Peyer's patch (tissue), 4 donors: ENCODE measurements around the gene HSPA4. TPM values are rescaled to one million over a fixed set of nuclear protein-coding genes. Genes with fewer than 3 reads are reported as not detected.

Experiments used
- DNase-seq, 3 donors: peaks; one replicate each; pipeline ENCODE4 v3.0.0-alpha.2; 2017 to 2019
- H3K27ac ChIP-seq, 4 donors: fragments of 200-600 bp; sonication (generic); one replicate each; pipeline ENCODE4 v1.5.1; 2016 to 2019
- H3K27me3 ChIP-seq, 2 donors: fragments of 200-600 bp; sonication (generic); one replicate each; pipeline ENCODE4 v1.5.1; 2019
- H3K36me3 ChIP-seq, 3 donors: fragments of 200-600 bp; sonication (generic); one replicate each; pipeline ENCODE4 v1.5.1; 2016 to 2019
- H3K4me1 ChIP-seq, 4 donors: fragments of 200-600 bp; sonication (generic); one replicate each; pipeline ENCODE4 v1.5.1; 2016 to 2019
- H3K4me3 ChIP-seq, 4 donors: fragments of 200-600 bp; sonication (generic); 1 replicate in 3 of 4; 2 replicates in 1 of 4; pipeline ENCODE4 v1.5.1; 2016 to 2019; ENCODE audit warnings: mild to moderate bottlenecking in 1 of 4
- H3K9me3 ChIP-seq, 4 donors: fragments of 200-600 bp; sonication (generic); one replicate each; pipeline ENCODE4 v1.5.1; 2016 to 2019; ENCODE audit warnings: mild to moderate bottlenecking in 1 of 4
- POLR2A ChIP-seq, 2 donors: fragments of 450-650 bp; IDR thresholded peaks; one replicate each; pipeline ENCODE4 v1.5.1; 2017; ENCODE audit warnings: antibody characterized with exemption in 2 of 2, mild to moderate bottlenecking in 2 of 2, moderate library complexity in 2 of 2
- total RNA-seq, 4 donors: library from RNA; depleted of rRNA; stranded (reverse); fragments of >200 nt; gene quantifications; one replicate each; pipeline ENCODE4 v1.1.0, GENCODE V29; 2016
- TF ChIP-seq, protein P1 (sequence below), 6 experiments: fragments of 450-650 bp in 4 of 6; fragments of 200-600 bp in 2 of 6; sonication (generic) in 1 of 6; IDR thresholded peaks; one replicate each; pipeline ENCODE4 v1.5.1; 2017 to 2019; ENCODE audit warnings: antibody characterized with exemption in 6 of 6, mild to moderate bottlenecking in 3 of 6, moderate library complexity in 1 of 6

Gene HSPA4
- total RNA-seq, 4 donors from 2014 or later = 18.0 to 78.4 (median 41.4) TPM

DNA sequence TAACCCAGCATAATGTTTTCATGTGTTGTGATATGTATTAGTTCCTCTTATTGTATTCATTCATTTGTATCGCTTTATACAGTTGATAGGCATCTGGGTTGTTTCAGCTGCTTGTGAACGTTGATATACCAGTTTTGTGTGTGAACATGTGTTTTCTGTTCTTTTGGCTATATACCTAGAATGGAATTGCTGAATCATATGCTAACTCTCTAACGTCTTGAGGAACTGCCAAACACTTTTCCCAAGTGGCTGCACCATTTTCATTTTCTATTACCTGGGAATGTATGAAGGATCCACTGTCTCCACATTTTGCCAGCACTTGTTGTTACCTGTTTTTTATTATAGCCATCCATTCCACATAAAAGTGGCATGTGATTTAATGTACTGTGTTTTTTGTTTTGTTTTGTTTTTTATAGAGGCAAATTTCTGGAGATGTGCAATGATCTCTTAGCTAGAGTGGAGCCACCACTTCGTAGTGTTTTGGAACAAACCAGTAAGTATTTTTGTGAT lies 34.6 kb downstream of the HSPA4 start:
- H3K27ac ChIP-seq = no peak overlapping the region
- DNase-seq = no peak
- H3K27me3 ChIP-seq = no peaks in the 10 kb centered on the region
- no peak overlapping the region for H3K4me3 ChIP-seq
- no peaks in the 10 kb centered on the region for H3K9me3 ChIP-seq
- no peak for TF ChIP-seq POLR2A (IDR thresholded peaks at IDR 0.05)
- TF ChIP-seq, protein P1, sequence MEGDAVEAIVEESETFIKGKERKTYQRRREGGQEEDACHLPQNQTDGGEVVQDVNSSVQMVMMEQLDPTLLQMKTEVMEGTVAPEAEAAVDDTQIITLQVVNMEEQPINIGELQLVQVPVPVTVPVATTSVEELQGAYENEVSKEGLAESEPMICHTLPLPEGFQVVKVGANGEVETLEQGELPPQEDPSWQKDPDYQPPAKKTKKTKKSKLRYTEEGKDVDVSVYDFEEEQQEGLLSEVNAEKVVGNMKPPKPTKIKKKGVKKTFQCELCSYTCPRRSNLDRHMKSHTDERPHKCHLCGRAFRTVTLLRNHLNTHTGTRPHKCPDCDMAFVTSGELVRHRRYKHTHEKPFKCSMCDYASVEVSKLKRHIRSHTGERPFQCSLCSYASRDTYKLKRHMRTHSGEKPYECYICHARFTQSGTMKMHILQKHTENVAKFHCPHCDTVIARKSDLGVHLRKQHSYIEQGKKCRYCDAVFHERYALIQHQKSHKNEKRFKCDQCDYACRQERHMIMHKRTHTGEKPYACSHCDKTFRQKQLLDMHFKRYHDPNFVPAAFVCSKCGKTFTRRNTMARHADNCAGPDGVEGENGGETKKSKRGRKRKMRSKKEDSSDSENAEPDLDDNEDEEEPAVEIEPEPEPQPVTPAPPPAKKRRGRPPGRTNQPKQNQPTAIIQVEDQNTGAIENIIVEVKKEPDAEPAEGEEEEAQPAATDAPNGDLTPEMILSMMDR (IDR thresholded peaks at IDR 0.05) = no peak
- no peaks in the 10 kb centered on the region for H3K4me1 ChIP-seq
- peaks cover 0 to 59% (median 3%) of the 10 kb centered on the region in 3 donors for H3K36me3 ChIP-seq

DNA sequence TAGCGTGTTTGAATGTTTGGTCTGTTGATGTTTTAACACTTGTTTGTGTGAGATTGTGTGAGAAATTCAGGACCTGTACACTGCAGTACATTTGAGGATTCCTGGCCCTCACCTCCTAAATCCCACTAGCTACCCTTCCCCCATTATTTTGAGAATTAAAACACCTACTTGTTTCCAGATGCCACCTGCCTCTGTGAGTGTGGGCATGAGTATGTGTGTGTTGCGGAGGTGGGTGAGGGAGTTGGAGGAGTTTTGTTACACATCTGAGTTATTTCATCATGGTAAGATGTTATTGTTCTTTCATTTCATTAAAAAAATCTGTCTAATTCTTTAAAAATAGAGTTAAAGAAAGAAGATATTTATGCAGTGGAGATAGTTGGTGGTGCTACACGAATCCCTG lies 36.3 kb downstream of the HSPA4 start:
- H3K36me3 ChIP-seq = peaks cover 0 to 65% (median 3%) of the 10 kb centered on the region in 3 donors
- H3K9me3 ChIP-seq = no peaks in the 10 kb centered on the region

DNA sequence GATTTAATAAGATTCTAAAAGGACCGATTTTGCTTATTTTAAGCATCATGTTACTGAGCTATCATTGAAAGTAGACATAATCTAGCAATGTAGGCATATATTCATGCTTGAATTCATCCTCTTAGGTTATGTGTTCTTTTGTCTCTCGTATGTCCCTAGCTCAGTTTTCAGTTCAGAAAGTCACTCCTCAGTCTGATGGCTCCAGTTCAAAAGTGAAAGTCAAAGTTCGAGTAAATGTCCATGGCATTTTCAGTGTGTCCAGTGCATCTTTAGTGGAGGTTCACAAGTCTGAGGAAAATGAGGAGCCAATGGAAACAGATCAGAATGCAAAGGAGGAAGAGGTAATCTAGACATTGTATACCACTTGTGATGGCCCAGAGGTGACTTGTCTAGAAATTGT lies 39.2 kb downstream of the HSPA4 start:
- no peak overlapping the region for H3K27ac ChIP-seq
- TF ChIP-seq POLR2A (IDR thresholded peaks at IDR 0.05) = no peak
- no peaks in the 10 kb centered on the region for H3K9me3 ChIP-seq
- H3K36me3 ChIP-seq = peaks cover 0 to 88% (median 3%) of the 10 kb centered on the region in 3 donors
- no peak for DNase-seq
- no peak overlapping the region for H3K4me3 ChIP-seq
- no peaks in the 10 kb centered on the region for H3K27me3 ChIP-seq
- H3K4me1 ChIP-seq = no peaks in the 10 kb centered on the region

More for the DNA sequence above, 36.3 kb downstream of the HSPA4 start:
- Histone ChIP-seq H3K4me1 (no peaks in the 10 kb centered on the region), H3K27ac (no peak overlapping the region), H3K4me3 (no peak overlapping the region), H3K27me3 (no peaks in the 10 kb centered on the region)
- DNase-seq = no peak
- no peak for TF ChIP-seq POLR2A (IDR thresholded peaks at IDR 0.05)
- TF ChIP-seq, protein P1 (IDR thresholded peaks at IDR 0.05) = no peak

DNA sequence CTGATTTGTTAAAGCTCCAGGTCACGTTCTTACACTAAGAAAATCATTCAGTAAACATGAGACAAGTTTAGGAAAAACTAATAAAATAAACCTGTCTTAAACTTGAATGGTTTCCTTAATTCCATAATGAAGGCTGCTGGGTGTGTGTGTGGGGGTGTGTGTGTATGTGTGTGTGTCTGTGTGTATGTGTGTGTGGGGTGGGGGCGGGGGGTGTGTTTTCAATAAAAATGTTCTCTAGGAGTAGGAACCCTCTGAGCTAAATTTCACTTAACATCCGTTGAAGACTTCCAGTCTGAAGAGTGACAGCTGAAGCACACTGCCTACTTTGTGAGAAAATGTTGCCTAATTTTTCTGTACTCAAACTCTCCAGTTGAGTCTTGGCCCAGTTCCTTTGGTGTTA lies 54.5 kb downstream of the HSPA4 start:
- DNase-seq = peak in 1 of 3 donors; percentile 35
- Histone ChIP-seq H3K36me3 (peaks cover 0 to 45% (median 0%) of the 10 kb centered on the region in 3 donors), H3K4me1 (peaks cover 0 to 8% (median 2%) of the 10 kb centered on the region in 4 donors), H3K9me3 (no peaks in the 10 kb centered on the region), H3K27ac (peak overlapping the region in 2 of 4 donors; percentile 28 to 62), H3K27me3 (no peaks in the 10 kb centered on the region), H3K4me3 (no peak overlapping the region)
- TF ChIP-seq POLR2A (IDR thresholded peaks at IDR 0.05) = no peak
- TF ChIP-seq, protein P1 (IDR thresholded peaks at IDR 0.05) = no peak

DNA sequence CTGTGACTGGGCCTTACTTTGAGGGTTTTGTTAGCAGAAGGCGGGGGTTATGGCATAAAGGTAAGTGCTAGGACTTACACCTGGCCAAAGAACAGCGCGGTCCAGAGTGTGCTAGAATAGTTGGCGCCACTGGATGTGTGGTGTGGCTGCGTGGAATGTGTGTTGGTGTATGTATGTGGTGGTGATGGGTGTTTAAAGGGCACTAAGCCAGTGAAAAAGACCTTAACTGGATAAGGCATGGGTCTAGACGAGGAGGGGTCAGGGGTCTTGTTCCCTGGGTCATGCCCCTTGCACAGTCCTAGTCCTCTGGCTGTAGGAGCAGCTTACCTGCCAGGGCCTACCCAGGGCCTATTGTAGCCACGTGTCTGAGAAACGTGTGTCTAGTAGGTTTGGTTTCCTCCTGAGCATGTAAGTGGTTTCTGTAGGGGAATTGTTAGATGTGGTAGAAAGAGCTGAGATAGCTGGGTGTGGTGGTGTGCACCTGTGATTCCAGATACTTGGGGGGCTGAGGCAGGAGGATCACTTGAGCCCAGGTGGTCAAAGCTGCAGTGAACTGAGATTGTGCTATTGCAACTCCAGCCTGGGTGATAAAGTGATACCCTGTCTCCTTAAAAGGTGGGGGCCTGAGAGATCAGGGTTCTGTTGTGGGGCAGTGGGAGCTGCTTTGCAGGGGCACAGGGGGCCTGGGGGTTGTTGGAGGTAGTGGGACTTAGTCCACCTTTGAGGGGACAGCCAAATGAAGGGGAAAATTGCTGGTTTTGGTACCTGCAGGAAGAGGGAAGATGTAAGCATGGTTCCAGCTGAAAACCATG lies 55.2 kb downstream of the HSPA4 start:
- Histone ChIP-seq H3K4me3 (no peak overlapping the region), H3K36me3 (peaks cover 0 to 39% (median 0%) of the 10 kb centered on the region in 3 donors), H3K27ac (peak overlapping the region in 2 of 4 donors; percentile 28 to 62), H3K4me1 (peaks cover 0 to 8% (median 2%) of the 10 kb centered on the region in 4 donors), H3K9me3 (no peaks in the 10 kb centered on the region), H3K27me3 (no peaks in the 10 kb centered on the region)
- TF ChIP-seq, protein P1 (IDR thresholded peaks at IDR 0.05) = no peak
- no peak for TF ChIP-seq POLR2A (IDR thresholded peaks at IDR 0.05)
- DNase-seq = peak in 1 of 3 donors; percentile 41

DNA sequence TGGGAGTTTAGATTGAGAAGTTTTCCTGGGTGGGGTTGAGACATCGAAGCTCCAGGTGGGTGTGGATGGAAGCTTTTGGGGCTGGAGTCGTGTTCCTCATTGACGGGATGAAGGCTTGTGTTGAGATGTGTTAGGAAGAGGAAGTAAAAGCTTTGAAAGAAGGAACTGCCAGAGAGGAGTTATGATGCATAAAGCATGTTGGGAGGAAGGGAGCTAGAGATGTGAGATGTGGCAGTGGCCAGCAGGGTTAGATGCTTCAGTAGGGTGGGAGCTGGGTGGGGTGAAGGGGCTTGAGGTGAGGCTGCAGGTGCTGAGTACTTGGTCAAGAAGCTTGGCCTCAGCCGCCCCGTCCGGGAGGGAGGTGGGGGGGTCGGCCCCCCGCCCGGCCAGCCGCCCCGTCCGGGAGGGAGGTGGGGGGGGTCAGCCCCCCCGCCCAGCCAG lies 56.7 kb downstream of the HSPA4 start:
- no peak overlapping the region for H3K4me3 ChIP-seq
- peak in 1 of 3 donors; percentile 43 for DNase-seq

More for the DNA sequence above, 56.7 kb downstream of the HSPA4 start:
- Histone ChIP-seq H3K27ac (peak overlapping the region in 1 of 4 donors; percentile 52), H3K9me3 (no peaks in the 10 kb centered on the region), H3K4me1 (peaks cover 0 to 8% (median 2%) of the 10 kb centered on the region in 4 donors), H3K36me3 (peaks cover 0 to 23% (median 0%) of the 10 kb centered on the region in 3 donors), H3K27me3 (no peaks in the 10 kb centered on the region)
- TF ChIP-seq, protein P1 (IDR thresholded peaks at IDR 0.05) = no peak
- TF ChIP-seq POLR2A (IDR thresholded peaks at IDR 0.05) = no peak
